Caco-2 (cell line): ENCODE data around the gene BBX. TPM values are rescaled to one million over a fixed set of nuclear protein-coding genes. Genes with fewer than 3 reads are reported as not detected.

Experiments
- BruUV-seq: library from RNA; stranded (reverse); fragments of 400-500 nt; replicated peaks from 2 replicates; lab custom pipeline; 2021; lab: Mats Ljungman, UMichigan
- CTCF ChIA-PET: fragments of 300-600 bp; sonication (Branson Sonifier 250); formaldehyde crosslinking; loops from one replicate; lab custom pipeline; 2022; ENCODE audit warnings: antibody characterized with exemption; lab: Charles Lee
- POLR2A ChIA-PET: fragments of 300-600 bp; sonication (Branson Sonifier 250); formaldehyde crosslinking; loops from one replicate; lab custom pipeline; 2022; ENCODE audit warnings: antibody characterized with exemption; lab: Charles Lee
- DNase-seq, 2 experiments: peaks; one replicate each; pipeline versions ENCODE4 v3.0.0 to v3.0.0-alpha.2; 2020 to 2022
- H3K27me3 ChIP-seq: replicated peaks from 2 replicates; pipeline ENCODE4 v1.6.0; 2011; ENCODE audit warnings: low read length; ENCODE audit not compliant: control insufficient read depth, insufficient read depth
- H3K36me3 ChIP-seq: 2 replicates; pipeline ENCODE4 v1.5.1; 2011; ENCODE audit warnings: low read length; ENCODE audit not compliant: control insufficient read depth, insufficient read depth
- H3K4me1 ChIP-seq: fragments of 250-450 bp; sonication (Bioruptor Pico); 2 replicates; pipeline ENCODE4 v1.5.1; 2020; ENCODE audit warnings: mild to moderate bottlenecking
- H3K4me3 ChIP-seq: 2 replicates; pipeline ENCODE4 v1.5.1; 2011; ENCODE audit warnings: low read depth, mild to moderate bottlenecking, control low read depth, low read length
- H3K9me3 ChIP-seq: fragments of 250-450 bp; sonication (Bioruptor Pico); 2 replicates; pipeline ENCODE4 v1.5.1; 2020; ENCODE audit warnings: mild to moderate bottlenecking, moderate library complexity
- H3K27ac Mint-ChIP-seq: one replicate; pipeline ENCODE4 v1.8.0; 2022; ENCODE audit warnings: mixed read lengths; ENCODE audit not compliant: unreplicated experiment
- H3K27me3 Mint-ChIP-seq: one replicate; pipeline ENCODE4 v1.8.0; 2022; ENCODE audit warnings: mixed read lengths; ENCODE audit not compliant: insufficient read depth, unreplicated experiment
- H3K36me3 Mint-ChIP-seq: one replicate; pipeline ENCODE4 v1.8.0; 2022; ENCODE audit warnings: mild to moderate bottlenecking, mixed read lengths; ENCODE audit not compliant: insufficient read depth, unreplicated experiment
- H3K4me1 Mint-ChIP-seq: one replicate; pipeline ENCODE4 v1.8.0; 2022; ENCODE audit warnings: low read depth, mixed read lengths; ENCODE audit not compliant: unreplicated experiment
- H3K4me3 Mint-ChIP-seq: one replicate; pipeline ENCODE4 v1.8.0; 2022; ENCODE audit warnings: mild to moderate bottlenecking, moderate library complexity, mixed read lengths; ENCODE audit not compliant: unreplicated experiment
- H3K9me3 Mint-ChIP-seq: one replicate; pipeline ENCODE4 v1.8.0; 2022; ENCODE audit warnings: mixed read lengths; ENCODE audit not compliant: unreplicated experiment
- intact Hi-C: fragments of 100-400 bp; cut with micrococcal nuclease; formaldehyde crosslinking; loops from one replicate; pipeline ENCODE4 v1.10.0; 2022; ENCODE audit not compliant: unreplicated experiment
- total RNA-seq: library from RNA; stranded (reverse); gene quantifications from 2 replicates; pipeline ENCODE4 v1.2.3, GENCODE V29; 2022
- TF ChIP-seq, protein P1 (sequence below), 2 experiments: fragments of 200-600 bp in 1 of 2; IDR thresholded peaks; 1 replicate in 1 of 2; 2 replicates in 1 of 2; pipeline versions ENCODE4 v1.5.1 to v1.8.0; 2011 to 2022; ENCODE audit warnings: antibody characterized with exemption in 1 of 2, control low read depth in 1 of 2, inconsistent platforms in 1 of 2, low read depth in 1 of 2, low read length in 1 of 2, mild to moderate bottlenecking in 1 of 2, moderate library complexity in 1 of 2; ENCODE audit not compliant: insufficient read depth in 1 of 2, severe bottlenecking in 1 of 2, unreplicated experiment in 1 of 2

BBX gene
- total RNA-seq, 1 experiment from 2014 or later: 2.6 TPM

DNA sequence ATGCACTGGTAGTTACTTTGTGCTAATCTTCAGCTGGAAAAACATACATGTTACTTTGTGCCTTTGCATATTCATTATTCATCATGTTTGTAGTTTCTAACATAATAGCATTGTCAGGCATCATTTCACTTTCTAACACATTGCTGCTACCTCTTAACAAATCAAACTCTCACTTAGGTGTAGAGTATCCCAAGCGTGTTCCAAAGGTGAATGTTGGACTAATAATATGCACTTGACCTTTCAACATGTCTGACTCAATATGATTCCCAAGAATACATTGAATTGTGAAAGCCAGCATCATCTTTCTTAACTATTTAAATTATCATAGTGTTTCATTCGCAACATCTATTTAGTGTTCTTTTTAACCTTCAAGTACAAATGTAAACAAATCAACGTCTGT is 211.6 kb downstream of the BBX start:
- Histone ChIP-seq H3K9me3 (no peaks in the 10 kb centered on the region), H3K36me3 (no peaks in the 10 kb centered on the region), H3K4me3 (no peak overlapping the region), H3K4me1 (no peaks in the 10 kb centered on the region), H3K27me3 (no peaks in the 10 kb centered on the region)
- H3K27me3 Mint-ChIP-seq: peaks cover 4% of the 10 kb centered on the region
- no TSS peak for BruUV-seq
- TF ChIP-seq, protein P1, sequence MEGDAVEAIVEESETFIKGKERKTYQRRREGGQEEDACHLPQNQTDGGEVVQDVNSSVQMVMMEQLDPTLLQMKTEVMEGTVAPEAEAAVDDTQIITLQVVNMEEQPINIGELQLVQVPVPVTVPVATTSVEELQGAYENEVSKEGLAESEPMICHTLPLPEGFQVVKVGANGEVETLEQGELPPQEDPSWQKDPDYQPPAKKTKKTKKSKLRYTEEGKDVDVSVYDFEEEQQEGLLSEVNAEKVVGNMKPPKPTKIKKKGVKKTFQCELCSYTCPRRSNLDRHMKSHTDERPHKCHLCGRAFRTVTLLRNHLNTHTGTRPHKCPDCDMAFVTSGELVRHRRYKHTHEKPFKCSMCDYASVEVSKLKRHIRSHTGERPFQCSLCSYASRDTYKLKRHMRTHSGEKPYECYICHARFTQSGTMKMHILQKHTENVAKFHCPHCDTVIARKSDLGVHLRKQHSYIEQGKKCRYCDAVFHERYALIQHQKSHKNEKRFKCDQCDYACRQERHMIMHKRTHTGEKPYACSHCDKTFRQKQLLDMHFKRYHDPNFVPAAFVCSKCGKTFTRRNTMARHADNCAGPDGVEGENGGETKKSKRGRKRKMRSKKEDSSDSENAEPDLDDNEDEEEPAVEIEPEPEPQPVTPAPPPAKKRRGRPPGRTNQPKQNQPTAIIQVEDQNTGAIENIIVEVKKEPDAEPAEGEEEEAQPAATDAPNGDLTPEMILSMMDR (IDR thresholded peaks at IDR 0.05; ENCODE audit: insufficient read depth in 1 of 2, low read depth in 1 of 2, low read length in 1 of 2, severe bottlenecking in 1 of 2, unreplicated experiment in 1 of 2): no peak
- ChIA-PET CTCF (no interaction called here), POLR2A (no interaction called here)
- H3K4me3 Mint-ChIP-seq: no peak overlapping the region
- no peaks in the 10 kb centered on the region for H3K36me3 Mint-ChIP-seq
- H3K27ac Mint-ChIP-seq: no peak overlapping the region
- H3K4me1 Mint-ChIP-seq: no peaks in the 10 kb centered on the region
- DNase-seq: no peak
- no peaks in the 10 kb centered on the region for H3K9me3 Mint-ChIP-seq
- intact Hi-C loops: no loop called here

DNA sequence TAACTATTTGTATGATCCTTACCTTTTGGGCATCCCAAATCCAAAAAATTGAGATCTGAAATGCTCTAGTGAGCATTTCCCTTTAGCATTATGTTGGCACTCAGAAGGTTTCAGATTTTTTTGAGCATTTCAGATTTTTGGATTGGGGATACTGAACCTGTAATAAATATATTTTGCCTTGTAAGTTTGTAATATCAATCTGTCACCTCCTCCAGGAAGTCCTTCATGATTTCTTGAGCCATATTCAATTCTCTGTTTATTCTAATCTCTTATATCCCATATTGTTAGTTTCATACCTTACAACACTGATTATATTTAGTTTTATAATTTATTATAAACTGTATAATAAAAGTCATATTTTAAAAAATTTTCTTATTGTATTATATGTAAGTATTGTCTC is 215.2 kb downstream of the BBX start:
- intact Hi-C loops: no loop called here
- ChIA-PET POLR2A (no interaction called here), CTCF (no interaction called here)
- Mint-ChIP-seq H3K27ac (no peak overlapping the region), H3K4me3 (no peak overlapping the region), H3K27me3 (peaks cover 14% of the 10 kb centered on the region), H3K36me3 (no peaks in the 10 kb centered on the region), H3K4me1 (no peaks in the 10 kb centered on the region), H3K9me3 (no peaks in the 10 kb centered on the region)
- Histone ChIP-seq H3K27me3 (no peaks in the 10 kb centered on the region), H3K4me3 (no peak overlapping the region), H3K4me1 (no peaks in the 10 kb centered on the region), H3K36me3 (no peaks in the 10 kb centered on the region), H3K9me3 (no peaks in the 10 kb centered on the region)
- DNase-seq: no peak
- no TSS peak for BruUV-seq
- TF ChIP-seq, protein P1 (IDR thresholded peaks at IDR 0.05; ENCODE audit: insufficient read depth in 1 of 2, low read depth in 1 of 2, low read length in 1 of 2, severe bottlenecking in 1 of 2, unreplicated experiment in 1 of 2): no peak

DNA sequence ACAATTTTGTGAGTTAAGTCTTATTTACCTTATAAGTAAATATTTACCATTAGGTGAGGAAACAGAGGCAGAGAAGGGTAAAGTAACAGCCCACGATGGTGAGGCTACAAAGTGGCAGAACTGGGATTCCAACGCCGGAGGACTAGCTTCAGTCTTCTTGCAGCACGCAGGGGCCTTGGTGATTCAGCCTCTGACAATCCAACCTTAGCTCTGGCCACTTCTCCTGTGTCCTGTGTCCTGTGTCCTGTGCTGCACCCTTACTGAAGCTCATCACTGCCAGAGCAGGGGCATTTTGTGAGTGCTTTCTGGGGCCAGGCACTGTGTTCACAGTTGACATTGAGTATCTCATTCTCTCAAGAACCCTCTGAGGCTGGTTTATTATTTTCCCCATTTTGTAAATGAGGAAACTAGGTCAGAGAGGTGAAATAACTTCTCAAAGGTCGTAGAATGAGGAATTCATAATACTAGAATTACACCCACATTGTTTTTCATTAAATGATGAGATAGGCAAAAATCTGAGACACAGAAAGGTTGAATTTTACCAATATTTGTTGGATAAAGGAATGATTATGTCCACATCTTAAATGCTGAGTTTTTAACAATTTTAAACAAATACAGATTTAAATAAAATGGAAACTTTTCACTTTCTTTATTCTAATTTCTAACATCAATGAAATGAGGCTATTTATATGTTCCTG is 215.9 kb downstream of the BBX start:
- CTCF ChIA-PET: no interaction called here
- H3K9me3 ChIP-seq: no peaks in the 10 kb centered on the region
- intact Hi-C loops: no loop called here
- Mint-ChIP-seq H3K4me3 (no peak overlapping the region), H3K9me3 (no peaks in the 10 kb centered on the region), H3K36me3 (no peaks in the 10 kb centered on the region), H3K4me1 (no peaks in the 10 kb centered on the region), H3K27me3 (peaks cover 14% of the 10 kb centered on the region), H3K27ac (no peak overlapping the region)
- no peak for DNase-seq
- no peaks in the 10 kb centered on the region for H3K27me3 ChIP-seq
- no peaks in the 10 kb centered on the region for H3K4me1 ChIP-seq
- POLR2A ChIA-PET: no interaction called here
- H3K36me3 ChIP-seq: no peaks in the 10 kb centered on the region
- BruUV-seq: no TSS peak
- no peak overlapping the region for H3K4me3 ChIP-seq
- TF ChIP-seq, protein P1 (IDR thresholded peaks at IDR 0.05; ENCODE audit: insufficient read depth in 1 of 2, low read depth in 1 of 2, low read length in 1 of 2, severe bottlenecking in 1 of 2, unreplicated experiment in 1 of 2): no peak
